Measurements from ENCODE around the gene DYNLT4. TPM values are rescaled to one million over a fixed set of nuclear protein-coding genes. Genes with fewer than 3 reads are reported as not detected.

DYNLT4 gene
- total and polyA plus RNA-seq, 12 donors = 0.94 to 10.3 (median 2.8) TPM; not detected in 2

GRCh38 chr1:44788120-44788860, 18.9 kb downstream of the DYNLT4 start, which contains the start of gene BEST4:
TSS of gene BEST4 (minus strand) at chr1:44788170. CDS start at chr1:44787705, 465 bp downstream.
- no peak for TF ChIP-seq POLR2A (IDR thresholded peaks at IDR 0.05)
- TF ChIP-seq, protein P1, sequence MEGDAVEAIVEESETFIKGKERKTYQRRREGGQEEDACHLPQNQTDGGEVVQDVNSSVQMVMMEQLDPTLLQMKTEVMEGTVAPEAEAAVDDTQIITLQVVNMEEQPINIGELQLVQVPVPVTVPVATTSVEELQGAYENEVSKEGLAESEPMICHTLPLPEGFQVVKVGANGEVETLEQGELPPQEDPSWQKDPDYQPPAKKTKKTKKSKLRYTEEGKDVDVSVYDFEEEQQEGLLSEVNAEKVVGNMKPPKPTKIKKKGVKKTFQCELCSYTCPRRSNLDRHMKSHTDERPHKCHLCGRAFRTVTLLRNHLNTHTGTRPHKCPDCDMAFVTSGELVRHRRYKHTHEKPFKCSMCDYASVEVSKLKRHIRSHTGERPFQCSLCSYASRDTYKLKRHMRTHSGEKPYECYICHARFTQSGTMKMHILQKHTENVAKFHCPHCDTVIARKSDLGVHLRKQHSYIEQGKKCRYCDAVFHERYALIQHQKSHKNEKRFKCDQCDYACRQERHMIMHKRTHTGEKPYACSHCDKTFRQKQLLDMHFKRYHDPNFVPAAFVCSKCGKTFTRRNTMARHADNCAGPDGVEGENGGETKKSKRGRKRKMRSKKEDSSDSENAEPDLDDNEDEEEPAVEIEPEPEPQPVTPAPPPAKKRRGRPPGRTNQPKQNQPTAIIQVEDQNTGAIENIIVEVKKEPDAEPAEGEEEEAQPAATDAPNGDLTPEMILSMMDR (IDR thresholded peaks at IDR 0.05) = no peak
- DNase-seq = no peak
- Histone ChIP-seq H3K36me3 (replicated peaks in 1 of 2) (no peaks in the 10 kb centered on the region), H3K27me3 (no peaks in the 10 kb centered on the region), H3K4me3 (no peak within 1 kb of the TSS), H3K4me1 (replicated peaks in 1 of 2) (peaks cover 11 to 25% of the 10 kb centered on the region in 2 donors), H3K27ac (no peak within 1 kb of the TSS), H3K9me3 (replicated peaks in 1 of 3) (no peaks in the 10 kb centered on the region)
- intact Hi-C loops (cut with DNase I) = loop anchor here in 1 of 2 donors (10.0 kb wide), 1 partner anchor 53 kb away; the partner anchor contains the start of genes KIF2C and RNU5D-1
- 72 to 85% (median 80%) methylated on average over 6 to 9 of the region's 9 CpGs for WGBS, 4 donors

GRCh38 chr1:44787506-44787905, 19.6 kb downstream of the DYNLT4 start:
- intact Hi-C loops (cut with DNase I) = loop anchor here in 1 of 2 donors (10.0 kb wide), 1 partner anchor 53 kb away; the partner anchor contains the start of genes KIF2C and RNU5D-1
- Histone ChIP-seq H3K9me3 (replicated peaks in 1 of 3) (no peaks in the 10 kb centered on the region), H3K27ac (no peak overlapping the region), H3K27me3 (no peaks in the 10 kb centered on the region), H3K4me1 (replicated peaks in 1 of 2) (peaks cover 11 to 25% of the 10 kb centered on the region in 2 donors), H3K36me3 (replicated peaks in 1 of 2) (no peaks in the 10 kb centered on the region), H3K4me3 (no peak overlapping the region)
- no peak for DNase-seq
- TF ChIP-seq, protein P1 (IDR thresholded peaks at IDR 0.05) = no peak
- TF ChIP-seq POLR2A (IDR thresholded peaks at IDR 0.05) = no peak
- 88 to 97% (median 94%) methylated on average over 5 to 10 of the region's 10 CpGs for WGBS, 4 donors

DNA sequence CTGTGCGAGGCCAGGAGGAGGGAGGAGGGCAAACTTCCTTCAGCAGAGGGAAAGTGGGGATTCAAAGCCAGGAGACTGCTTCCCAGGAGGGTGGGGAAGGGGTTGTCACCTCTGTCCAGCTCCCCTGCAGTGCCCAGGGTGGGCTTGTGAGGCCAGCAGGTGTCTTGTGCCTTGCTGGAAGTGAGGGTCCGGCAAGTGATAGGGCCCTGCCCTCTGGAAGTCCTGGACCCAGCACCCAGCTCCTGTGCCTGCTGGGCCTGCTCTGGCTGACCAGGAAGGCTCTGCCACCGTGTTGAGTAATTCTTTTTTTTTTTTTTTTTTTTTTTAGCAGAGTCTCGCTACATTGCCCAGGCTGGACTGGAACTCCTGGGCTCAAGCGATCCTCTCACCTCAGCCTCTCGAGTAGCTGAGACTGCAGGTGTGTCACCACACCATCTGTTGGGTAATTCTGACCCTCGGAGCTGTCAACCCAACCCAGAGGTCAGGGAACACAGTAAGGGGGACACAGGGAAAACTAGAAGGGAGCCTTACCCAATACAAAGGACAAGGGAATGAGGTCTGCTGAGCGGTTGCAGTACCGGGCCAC, 20.2 kb downstream of the DYNLT4 start:
- Histone ChIP-seq H3K36me3 (replicated peaks in 1 of 2) (no peaks in the 10 kb centered on the region), H3K9me3 (replicated peaks in 1 of 3) (no peaks in the 10 kb centered on the region), H3K4me1 (replicated peaks in 1 of 2) (peaks cover 11 to 25% of the 10 kb centered on the region in 2 donors), H3K27ac (peak overlapping the region in 2 of 5 donors; percentile 55 to 60), H3K4me3 (no peak overlapping the region), H3K27me3 (no peaks in the 10 kb centered on the region)
- 78 to 83% (median 80%) methylated on average over 8 to 9 of the region's 9 CpGs for WGBS, 4 donors
- intact Hi-C loops (cut with DNase I) = loop anchor here in 1 of 2 donors (10.0 kb wide), 1 partner anchor 52 kb away; the partner anchor contains the start of genes KIF2C and RNU5D-1
- TF ChIP-seq POLR2A (IDR thresholded peaks at IDR 0.05) = no peak
- TF ChIP-seq, protein P1 (IDR thresholded peaks at IDR 0.05) = no peak
- DNase-seq = no peak

Measured in adrenal gland (tissue), 12 donors.